Measurements from ENCODE around the gene PRLR.
"Not testable (repeated sequence)": the region's sequence is repeated elsewhere in the genome, so short reads cannot be mapped to it uniquely, and the experiment has no call there.

PRLR gene

GRCh38 chr5:35194635-35195471, 35.4 kb downstream of the PRLR start:
- no peak for DNase-seq

- no peak for DNase-seq
Measured at GRCh38 chr5:35192506-35192905, 37.8 kb downstream of the PRLR start.

GRCh38 chr5:35189801-35190200, 40.5 kb downstream of the PRLR start:
- DNase-seq: not testable (repeated sequence)

- DNase-seq: no peak
Measured at GRCh38 chr5:35188031-35188457, 42.2 kb downstream of the PRLR start.

- DNase-seq: not testable (repeated sequence)
Measured at GRCh38 chr5:35187621-35188020, 42.7 kb downstream of the PRLR start.

GRCh38 chr5:35186749-35187148, 43.5 kb downstream of the PRLR start:
- no peak for DNase-seq

- no peak for DNase-seq
Measured at GRCh38 chr5:35185518-35185917, 44.8 kb downstream of the PRLR start.

GRCh38 chr5:35183556-35183955, 46.7 kb downstream of the PRLR start:
- DNase-seq: no peak

GRCh38 chr5:35182910-35183535, 47.3 kb downstream of the PRLR start:
- DNase-seq: no peak

- no peak for DNase-seq
Measured at GRCh38 chr5:35182486-35182885, 47.8 kb downstream of the PRLR start.

GRCh38 chr5:35180046-35180445, 50.2 kb downstream of the PRLR start:
- no peak for DNase-seq

- DNase-seq: no peak
Measured at GRCh38 chr5:35177783-35178182, 52.5 kb downstream of the PRLR start.

- DNase-seq: no peak
Measured at GRCh38 chr5:35172533-35172932, 57.8 kb downstream of the PRLR start.

GRCh38 chr5:35171991-35172390, 58.3 kb downstream of the PRLR start:
- no peak for DNase-seq

GRCh38 chr5:35171078-35171477, 59.2 kb downstream of the PRLR start:
- no peak for DNase-seq

- no peak for DNase-seq
Measured at GRCh38 chr5:35166043-35166442, 64.2 kb downstream of the PRLR start.

- DNase-seq: no peak
Measured at GRCh38 chr5:35164860-35165542, 65.3 kb downstream of the PRLR start.

GRCh38 chr5:35163710-35164033, 66.6 kb downstream of the PRLR start:
- DNase-seq: no peak

- DNase-seq: no peak
Measured at GRCh38 chr5:35162848-35163709, 67.2 kb downstream of the PRLR start.

- DNase-seq: no peak
Measured at GRCh38 chr5:35161652-35162273, 68.5 kb downstream of the PRLR start.

GRCh38 chr5:35160486-35161116, 69.7 kb downstream of the PRLR start:
- DNase-seq: no peak

GRCh38 chr5:35159370-35159742, 70.9 kb downstream of the PRLR start:
- no peak for DNase-seq

Measured in NCI-H1105 (cell line).